ENCODE measurements around the gene THADA. TPM values are rescaled to one million over a fixed set of nuclear protein-coding genes. Genes with fewer than 3 reads are reported as not detected.

The THADA gene
- total RNA-seq, 2 donors from 2014 or later = 41.1 to 54.3 TPM

DNA sequence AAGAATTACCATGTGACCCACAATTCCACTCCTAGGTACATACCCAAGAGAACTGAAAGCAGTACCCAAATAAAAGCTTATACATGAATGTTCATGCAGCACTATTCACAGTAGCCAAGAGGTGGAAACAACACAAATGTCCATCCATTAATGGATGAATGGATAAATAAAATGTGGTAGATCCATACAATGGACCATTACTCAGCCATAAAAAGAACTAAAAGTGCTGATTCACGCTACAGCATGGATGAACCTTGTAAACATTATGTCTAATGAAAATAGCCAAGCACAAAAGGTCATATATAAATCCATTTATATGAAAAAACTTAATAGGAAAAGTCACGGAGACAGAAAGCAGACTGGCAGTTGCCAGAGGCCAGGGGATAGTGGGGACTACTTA, 345.8 kb downstream of the THADA start:
- Histone ChIP-seq H3K9me3 (no peaks in the 10 kb centered on the region), H3K36me3 (no peaks in the 10 kb centered on the region), H3K27ac (peak overlapping the region in 1 of 2 donors; percentile 65), H3K4me1 (replicated peaks) (no peaks in the 10 kb centered on the region), H3K4me3 (no peak overlapping the region), H3K27me3 (replicated peaks; ENCODE audit: insufficient read depth) (no peaks in the 10 kb centered on the region)
- intact Hi-C loops (cut with DNase I) = loop anchor here (5.0 kb wide), 1 partner anchor 97 kb away; no protein-coding TSS in a partner anchor
- no peak for TF ChIP-seq POLR2AphosphoS5 (IDR thresholded peaks at IDR 0.05)
- TF ChIP-seq, protein P1, sequence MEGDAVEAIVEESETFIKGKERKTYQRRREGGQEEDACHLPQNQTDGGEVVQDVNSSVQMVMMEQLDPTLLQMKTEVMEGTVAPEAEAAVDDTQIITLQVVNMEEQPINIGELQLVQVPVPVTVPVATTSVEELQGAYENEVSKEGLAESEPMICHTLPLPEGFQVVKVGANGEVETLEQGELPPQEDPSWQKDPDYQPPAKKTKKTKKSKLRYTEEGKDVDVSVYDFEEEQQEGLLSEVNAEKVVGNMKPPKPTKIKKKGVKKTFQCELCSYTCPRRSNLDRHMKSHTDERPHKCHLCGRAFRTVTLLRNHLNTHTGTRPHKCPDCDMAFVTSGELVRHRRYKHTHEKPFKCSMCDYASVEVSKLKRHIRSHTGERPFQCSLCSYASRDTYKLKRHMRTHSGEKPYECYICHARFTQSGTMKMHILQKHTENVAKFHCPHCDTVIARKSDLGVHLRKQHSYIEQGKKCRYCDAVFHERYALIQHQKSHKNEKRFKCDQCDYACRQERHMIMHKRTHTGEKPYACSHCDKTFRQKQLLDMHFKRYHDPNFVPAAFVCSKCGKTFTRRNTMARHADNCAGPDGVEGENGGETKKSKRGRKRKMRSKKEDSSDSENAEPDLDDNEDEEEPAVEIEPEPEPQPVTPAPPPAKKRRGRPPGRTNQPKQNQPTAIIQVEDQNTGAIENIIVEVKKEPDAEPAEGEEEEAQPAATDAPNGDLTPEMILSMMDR (IDR thresholded peaks at IDR 0.05) = no peak
- TF ChIP-seq POLR2A (IDR thresholded peaks at IDR 0.05) = no peak
- no peak for DNase-seq (ENCODE audit: low spot score)
- 67% methylated on average over 2 of the region's 2 CpGs for WGBS

DNA sequence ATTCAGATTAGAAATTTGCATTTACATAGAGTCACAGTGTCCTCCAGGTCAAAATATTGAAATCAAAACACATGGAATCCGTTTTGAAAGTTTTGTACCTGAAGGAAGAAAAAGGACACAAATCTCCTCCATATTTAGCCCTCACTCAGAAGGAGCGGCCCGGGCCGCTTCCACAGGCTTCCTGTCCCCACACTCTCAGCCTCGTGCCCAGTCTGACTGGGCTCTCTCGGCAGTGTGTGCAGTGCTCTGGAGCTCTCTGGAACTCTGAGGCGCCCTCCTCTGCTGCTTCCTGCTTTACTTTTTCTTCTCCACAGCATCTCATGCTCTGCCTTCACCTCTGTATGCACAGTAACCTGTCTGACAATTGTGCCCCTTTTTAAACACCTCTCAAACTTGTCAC, 347.2 kb downstream of the THADA start:
- Histone ChIP-seq H3K27me3 (replicated peaks; ENCODE audit: insufficient read depth) (no peaks in the 10 kb centered on the region), H3K36me3 (no peaks in the 10 kb centered on the region), H3K4me3 (no peak overlapping the region), H3K4me1 (replicated peaks) (no peaks in the 10 kb centered on the region), H3K27ac (no peak overlapping the region), H3K9me3 (no peaks in the 10 kb centered on the region)
- DNase-seq (ENCODE audit: low spot score) = no peak
- intact Hi-C loops (cut with DNase I) = no loop called here
- TF ChIP-seq POLR2AphosphoS5 (IDR thresholded peaks at IDR 0.05) (no peak), POLR2A (IDR thresholded peaks at IDR 0.05) (no peak)
- TF ChIP-seq, protein P1 (IDR thresholded peaks at IDR 0.05) = no peak
- 92% methylated on average over 7 of the region's 7 CpGs for WGBS

DNA sequence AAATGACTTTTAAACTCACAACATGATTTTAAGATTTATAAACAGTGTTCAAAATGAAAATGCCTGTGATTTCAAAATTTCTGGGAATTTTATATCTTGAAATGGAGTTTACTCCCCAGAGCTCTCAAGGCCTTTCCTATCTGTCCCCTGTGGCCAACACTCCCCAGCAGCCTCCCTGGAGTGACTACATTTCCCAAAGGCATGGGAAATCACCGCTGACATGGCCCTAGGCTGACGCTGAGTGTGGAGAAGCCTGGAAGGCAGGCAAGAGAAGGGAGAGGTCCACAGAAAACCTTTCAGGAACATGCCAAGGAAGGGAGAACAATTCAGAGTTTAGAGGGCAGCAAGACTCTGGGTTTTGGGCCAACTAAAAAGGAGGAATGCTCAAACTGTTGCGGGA, 349.2 kb downstream of the THADA start:
- H3K4me3 ChIP-seq = no peak overlapping the region
- intact Hi-C loops (cut with DNase I) = no loop called here
- no peaks in the 10 kb centered on the region for H3K4me1 ChIP-seq (replicated peaks)
- H3K36me3 ChIP-seq = no peaks in the 10 kb centered on the region
- 84% methylated on average over 3 of the region's 3 CpGs for WGBS
- no peak for DNase-seq (ENCODE audit: low spot score)
- no peaks in the 10 kb centered on the region for H3K27me3 ChIP-seq (replicated peaks; ENCODE audit: insufficient read depth)
- H3K9me3 ChIP-seq = no peaks in the 10 kb centered on the region
- H3K27ac ChIP-seq = no peak overlapping the region
- TF ChIP-seq POLR2A (IDR thresholded peaks at IDR 0.05) = no peak
- TF ChIP-seq, protein P1 (IDR thresholded peaks at IDR 0.05) = no peak
- no peak for TF ChIP-seq POLR2AphosphoS5 (IDR thresholded peaks at IDR 0.05)

DNA sequence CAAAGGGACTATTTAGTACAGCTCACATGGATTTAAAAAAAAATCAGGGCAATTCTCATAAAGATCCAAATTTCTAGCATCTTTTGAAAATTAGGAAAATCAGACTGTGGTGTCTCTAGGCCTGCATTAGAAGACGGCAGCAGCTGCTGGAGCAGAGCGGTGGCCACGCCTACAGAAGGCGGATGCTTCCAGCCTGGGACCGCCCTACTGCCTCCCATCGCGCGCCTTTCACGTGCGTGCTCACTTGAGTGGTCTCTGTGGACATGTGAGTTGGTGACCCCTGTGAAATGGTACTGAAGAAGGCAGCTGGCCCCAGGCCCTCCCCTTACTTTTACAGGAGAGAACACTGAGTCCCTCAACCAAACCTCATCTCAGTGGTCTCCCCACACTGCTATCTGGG, 354.3 kb downstream of the THADA start:
- Histone ChIP-seq H3K36me3 (no peaks in the 10 kb centered on the region), H3K9me3 (no peaks in the 10 kb centered on the region), H3K4me3 (no peak overlapping the region), H3K27ac (no peak overlapping the region), H3K27me3 (replicated peaks; ENCODE audit: insufficient read depth) (no peaks in the 10 kb centered on the region), H3K4me1 (replicated peaks) (no peaks in the 10 kb centered on the region)
- no peak for DNase-seq (ENCODE audit: low spot score)
- TF ChIP-seq, protein P1 (IDR thresholded peaks at IDR 0.05) = no peak
- TF ChIP-seq POLR2A (IDR thresholded peaks at IDR 0.05) (no peak), POLR2AphosphoS5 (IDR thresholded peaks at IDR 0.05) (no peak)
- intact Hi-C loops (cut with DNase I) = no loop called here
- WGBS = 80% methylated on average over 10 of the region's 10 CpGs

DNA sequence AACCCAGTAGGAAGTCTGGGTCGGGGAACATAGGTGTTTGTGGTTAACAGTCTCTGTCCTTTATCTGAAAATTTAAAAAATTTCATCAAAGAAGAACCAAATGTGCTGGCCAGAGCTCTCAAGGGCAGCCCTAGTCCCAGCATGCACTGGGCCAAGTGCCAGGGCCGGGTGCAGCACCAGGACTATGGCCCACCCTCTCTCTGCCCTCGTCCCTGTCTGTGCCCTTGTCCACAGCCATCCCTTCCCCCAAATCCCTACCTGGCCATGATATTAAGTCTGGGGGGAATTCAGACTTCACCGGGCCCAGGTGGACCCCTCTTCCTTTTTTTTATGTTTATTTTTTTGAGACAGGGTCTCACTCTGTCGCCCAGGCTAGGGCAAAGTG, 355.1 kb downstream of the THADA start:
- no peaks in the 10 kb centered on the region for H3K9me3 ChIP-seq
- no peaks in the 10 kb centered on the region for H3K27me3 ChIP-seq (replicated peaks; ENCODE audit: insufficient read depth)
- intact Hi-C loops (cut with DNase I) = no loop called here
- TF ChIP-seq POLR2AphosphoS5 (IDR thresholded peaks at IDR 0.05) = no peak
- TF ChIP-seq POLR2A (IDR thresholded peaks at IDR 0.05) = no peak
- TF ChIP-seq, protein P1 (IDR thresholded peaks at IDR 0.05) = no peak
- H3K4me1 ChIP-seq (replicated peaks) = no peaks in the 10 kb centered on the region
- DNase-seq (ENCODE audit: low spot score) = no peak
- no peak overlapping the region for H3K4me3 ChIP-seq
- 76% methylated on average over 5 of the region's 5 CpGs for WGBS
- H3K36me3 ChIP-seq = no peaks in the 10 kb centered on the region
- no peak overlapping the region for H3K27ac ChIP-seq
